MCF 10A (cell line): Measurements from ENCODE around the gene MICALL1. TPM values are rescaled to one million over a fixed set of nuclear protein-coding genes. Genes with fewer than 3 reads are reported as not detected.
A peak's percentile ranks its signal among the peaks of the same experiment; 100 is the strongest.

ENCODE experiments used
- BruUV-seq: library from RNA; stranded (reverse); fragments of 400-500 nt; replicated peaks from 2 replicates; lab custom pipeline; 2021; lab: Mats Ljungman, UMichigan
- CTCF ChIA-PET: fragments of 300-600 bp; sonication (Branson Sonifier 250); formaldehyde crosslinking; extraction: SDS; loops from one replicate; lab custom pipeline; 2021; ENCODE audit warnings: antibody characterized with exemption, inconsistent platforms; lab: Yijun Ruan, JAX
- POLR2A ChIA-PET: fragments of 300-600, 350-650 bp; sonication (Branson Sonifier 250); formaldehyde crosslinking; extraction: SDS; loops from one replicate; lab custom pipeline; 2020; ENCODE audit warnings: antibody characterized with exemption, inconsistent platforms; lab: Yijun Ruan, JAX
- DNase-seq: peaks from one replicate; pipeline ENCODE4 v3.0.0-alpha.2; 2018; ENCODE audit not compliant: unreplicated experiment
- H3K27ac Mint-ChIP-seq: one replicate; pipeline ENCODE4 v1.8.0; 2022; ENCODE audit warnings: mild to moderate bottlenecking, low read depth, mixed read lengths; ENCODE audit not compliant: unreplicated experiment
- H3K27me3 Mint-ChIP-seq: one replicate; pipeline ENCODE4 v1.8.0; 2022; ENCODE audit warnings: mixed read lengths; ENCODE audit not compliant: insufficient read depth, unreplicated experiment
- H3K36me3 Mint-ChIP-seq: one replicate; pipeline ENCODE4 v1.8.0; 2022; ENCODE audit warnings: mild to moderate bottlenecking, moderate library complexity, mixed read lengths; ENCODE audit not compliant: insufficient read depth, unreplicated experiment
- H3K4me1 Mint-ChIP-seq: one replicate; pipeline ENCODE4 v1.8.0; 2022; ENCODE audit warnings: mixed read lengths; ENCODE audit not compliant: insufficient read depth, unreplicated experiment
- H3K4me3 Mint-ChIP-seq: one replicate; pipeline ENCODE4 v1.8.0; 2022; ENCODE audit warnings: mild to moderate bottlenecking, moderate library complexity, mixed read lengths; ENCODE audit not compliant: unreplicated experiment
- H3K9me3 Mint-ChIP-seq: one replicate; pipeline ENCODE4 v1.8.0; 2022; ENCODE audit warnings: mixed read lengths; ENCODE audit not compliant: unreplicated experiment
- CTCF ChIP-seq: fragments of 200-600 bp; IDR thresholded peaks from one replicate; pipeline ENCODE4 v1.8.0; 2022; ENCODE audit warnings: antibody characterized with exemption, mild to moderate bottlenecking; ENCODE audit not compliant: unreplicated experiment
- intact Hi-C: fragments of 100-400 bp; cut with micrococcal nuclease; formaldehyde crosslinking; loops from 2 replicates; pipeline ENCODE4 v1.14.1; 2022
- total RNA-seq: library from RNA; stranded (reverse); gene quantifications from 2 replicates; pipeline ENCODE4 v1.2.3, GENCODE V29; 2022

Gene MICALL1
- total RNA-seq, 1 experiment from 2014 or later: 165 TPM

- Mint-ChIP-seq H3K27ac (peak overlapping the region; percentile 84), H3K4me3 (no peak overlapping the region), H3K36me3 (peaks cover 91% of the 10 kb centered on the region)
These were observed 18.3 kb upstream of the MICALL1 start for GRCh38 chr22:37887584-37888378.

GRCh38 chr22:37891926-37892325 is 14.2 kb upstream of the MICALL1 start:
- ChIA-PET CTCF (interaction anchor here (0.5 to 1.7 kb wide), 4 partner anchors 12 to 645 kb away, joined by 3 to 4 read pairs (median 3); no protein-coding TSS in a partner anchor), POLR2A (interaction anchor here (0.8 to 8.5 kb wide), 4 partner anchors 15 to 54 kb away, joined by 3 to 189 read pairs (median 4); partner anchors contain the start of gene MICALL1)
- intact Hi-C loops: no loop called here
- Mint-ChIP-seq H3K4me1 (peaks cover 36% of the 10 kb centered on the region), H3K9me3 (no peaks in the 10 kb centered on the region), H3K27me3 (no peaks in the 10 kb centered on the region), H3K4me3 (no peak overlapping the region), H3K27ac (no peak overlapping the region), H3K36me3 (peaks cover 69% of the 10 kb centered on the region)
- TF ChIP-seq CTCF: no peak
- DNase-seq: no peak
- BruUV-seq: TSS peak; percentile 7

More at GRCh38 chr22:37887584-37888378, 18.3 kb upstream of the MICALL1 start:
- peak; percentile 56 for TF ChIP-seq CTCF
- H3K9me3 Mint-ChIP-seq: no peaks in the 10 kb centered on the region
- no TSS peak for BruUV-seq
- intact Hi-C loops: loop anchor here (1.0 kb wide), 3 partner anchors 18 to 78 kb away; no protein-coding TSS in a partner anchor
- ChIA-PET CTCF (interaction anchor here (0.6 to 5.1 kb wide), 29 partner anchors 9 to 287 kb away, joined by 3 to 56 read pairs (median 4); partner anchors contain the start of genes ANKRD54, C22orf23, MICALL1 and POLR2F), POLR2A (interaction anchor here (0.7 to 6.0 kb wide), 22 partner anchors 8 to 314 kb away, joined by 3 to 124 read pairs (median 5); partner anchors contain the start of genes ANKRD54, C22orf23, EIF3L and GCAT)
- DNase-seq: peak; percentile 94
- no peaks in the 10 kb centered on the region for H3K27me3 Mint-ChIP-seq
- peaks cover 16% of the 10 kb centered on the region for H3K4me1 Mint-ChIP-seq

- intact Hi-C loops: no loop called here
- TF ChIP-seq CTCF: no peak
- no peaks in the 10 kb centered on the region for H3K9me3 Mint-ChIP-seq
- peak overlapping the region; percentile 80 for H3K27ac Mint-ChIP-seq
- DNase-seq: no peak
- POLR2A ChIA-PET: interaction anchor here (0.7 to 8.5 kb wide), 4 partner anchors 14 to 43 kb away, joined by 3 to 189 read pairs (median 3); partner anchors contain the start of gene MICALL1
- CTCF ChIA-PET: interaction anchor here (0.6 to 1.7 kb wide), 7 partner anchors 11 to 189 kb away, joined by 3 to 4 read pairs (median 4); no protein-coding TSS in a partner anchor
- BruUV-seq: no TSS peak
- peaks cover 60% of the 10 kb centered on the region for H3K36me3 Mint-ChIP-seq
- H3K4me3 Mint-ChIP-seq: no peak overlapping the region
- peaks cover 33% of the 10 kb centered on the region for H3K4me1 Mint-ChIP-seq
- H3K27me3 Mint-ChIP-seq: no peaks in the 10 kb centered on the region
These were observed 13.3 kb upstream of the MICALL1 start for GRCh38 chr22:37892566-37893335.
